Limb (tissue), 2 donors: ENCODE data around the gene SEMA6B.

Source experiments
- DNase-seq, 2 donors: peaks; one replicate each; pipeline ENCODE4 v3.0.0-alpha.2; 2016; ENCODE audit errors: extremely low spot score in 2 of 2

SEMA6B gene

GRCh38 chr19:4508698-4509097 is 50.8 kb downstream of the SEMA6B start:
- no peak for DNase-seq

GRCh38 chr19:4507804-4508203 is 51.7 kb downstream of the SEMA6B start:
- DNase-seq, result no peak

- no peak for DNase-seq
Measured at GRCh38 chr19:4507150-4507452, 52.4 kb downstream of the SEMA6B start.

GRCh38 chr19:4506449-4507149 is 52.9 kb downstream of the SEMA6B start:
- no peak for DNase-seq

GRCh38 chr19:4505570-4506448 is 53.7 kb downstream of the SEMA6B start:
- DNase-seq, result no peak

GRCh38 chr19:4504891-4505569 is 54.5 kb downstream of the SEMA6B start:
- DNase-seq, result no peak

- no peak for DNase-seq
Measured at GRCh38 chr19:4504297-4504701, 55.2 kb downstream of the SEMA6B start.

- DNase-seq, result no peak
Measured at GRCh38 chr19:4503825-4504170, 55.7 kb downstream of the SEMA6B start.

- no peak for DNase-seq
Measured at GRCh38 chr19:4503132-4503824, 56.2 kb downstream of the SEMA6B start.

GRCh38 chr19:4502282-4503131 is 57.0 kb downstream of the SEMA6B start:
- DNase-seq, result no peak

- DNase-seq, result no peak
Measured at GRCh38 chr19:4501691-4502090, 57.8 kb downstream of the SEMA6B start.

- DNase-seq, result no peak
Measured at GRCh38 chr19:4500841-4501591, 58.5 kb downstream of the SEMA6B start.

GRCh38 chr19:4499855-4500254 is 59.6 kb downstream of the SEMA6B start:
- no peak for DNase-seq

GRCh38 chr19:4499318-4499717 is 60.2 kb downstream of the SEMA6B start:
- no peak for DNase-seq

- DNase-seq, result no peak
Measured at GRCh38 chr19:4498694-4499093, 60.8 kb downstream of the SEMA6B start.

- DNase-seq, result no peak
Measured at GRCh38 chr19:4497770-4498389, 61.6 kb downstream of the SEMA6B start.

- DNase-seq, result no peak
Measured at GRCh38 chr19:4496304-4496703, 63.2 kb downstream of the SEMA6B start.

GRCh38 chr19:4495471-4495870 is 64.0 kb downstream of the SEMA6B start:
- DNase-seq, result no peak

- no peak for DNase-seq
Measured at GRCh38 chr19:4494691-4495064, 64.8 kb downstream of the SEMA6B start.
